WTC11 (cell line): ENCODE data around the gene OSTM1. TPM values are rescaled to one million over a fixed set of nuclear protein-coding genes. Genes with fewer than 3 reads are reported as not detected.

Source experiments
- ATAC-seq: fragments of 200-7000 bp; cut with Tn5 transposase; 2 replicates; pipeline ENCODE4 v1.10.0; 2021; ENCODE audit warnings: mild to moderate bottlenecking, moderate library complexity
- CTCF ChIA-PET: fragments of 300-600 bp; sonication (Branson Sonifier 250); formaldehyde crosslinking; loops from one replicate; lab custom pipeline; 2021; ENCODE audit warnings: antibody characterized with exemption; lab: Charles Lee
- POLR2A ChIA-PET: fragments of 350-600 bp; sonication (Branson Sonifier 250); formaldehyde crosslinking; loops from one replicate; lab custom pipeline; 2021; ENCODE audit warnings: antibody characterized with exemption; lab: Charles Lee
- DNase-seq: peaks from one replicate; pipeline ENCODE4 v3.0.0; 2021; ENCODE audit warnings: low spot score
- H3K27ac Mint-ChIP-seq: 2 replicates; pipeline ENCODE4 v1.8.0; 2021; ENCODE audit warnings: mixed read lengths
- H3K27me3 Mint-ChIP-seq: 2 replicates; pipeline ENCODE4 v1.8.0; 2021; ENCODE audit warnings: low read depth, mild to moderate bottlenecking, moderate library complexity, mixed read lengths
- H3K36me3 Mint-ChIP-seq: 2 replicates; pipeline ENCODE4 v1.8.0; 2021; ENCODE audit warnings: mixed read lengths
- H3K4me1 Mint-ChIP-seq: 2 replicates; pipeline ENCODE4 v1.8.0; 2022; ENCODE audit warnings: mixed read lengths
- H3K4me3 Mint-ChIP-seq: 2 replicates; pipeline ENCODE4 v1.8.0; 2021; ENCODE audit warnings: mild to moderate bottlenecking, moderate library complexity, mixed read lengths
- H3K9me3 Mint-ChIP-seq: 2 replicates; pipeline ENCODE4 v1.8.0; 2021; ENCODE audit warnings: mixed read lengths
- AFF4 ChIP-seq: sonication (generic); formaldehyde crosslinking; IDR thresholded peaks from 2 replicates; pipeline ENCODE4 v1.8.1; 2023; ENCODE audit warnings: mild to moderate bottlenecking, missing genetic modification reagents, borderline replicate concordance
- AR ChIP-seq: fragments of 250-450 bp; sonication (Bioruptor Pico); IDR thresholded peaks from 2 replicates; pipeline ENCODE4 v1.9.0; 2021; ENCODE audit warnings: mild to moderate bottlenecking
- CBFB ChIP-seq: sonication (generic); formaldehyde crosslinking; IDR thresholded peaks from 2 replicates; pipeline ENCODE4 v1.8.1; 2022; ENCODE audit warnings: mild to moderate bottlenecking, low read depth, missing genetic modification reagents
- ELF4 ChIP-seq: sonication (generic); formaldehyde crosslinking; IDR thresholded peaks from 2 replicates; pipeline ENCODE4 v1.8.1; 2022; ENCODE audit warnings: low read depth, mild to moderate bottlenecking, moderate library complexity, missing genetic modification reagents
- FOXJ3 ChIP-seq: sonication (generic); formaldehyde crosslinking; IDR thresholded peaks from 2 replicates; pipeline ENCODE4 v1.9.0; 2021; ENCODE audit warnings: missing genetic modification reagents, mild to moderate bottlenecking, borderline replicate concordance
- FOXK1 ChIP-seq: sonication (generic); formaldehyde crosslinking; IDR thresholded peaks from 2 replicates; pipeline ENCODE4 v1.8.0; 2022; ENCODE audit warnings: mild to moderate bottlenecking, moderate library complexity, missing genetic modification reagents
- JUN ChIP-seq: sonication (generic); formaldehyde crosslinking; IDR thresholded peaks from 2 replicates; pipeline ENCODE4 v1.8.0; 2023; ENCODE audit warnings: mild to moderate bottlenecking, missing genetic modification reagents
- KAT7 ChIP-seq: sonication (generic); formaldehyde crosslinking; IDR thresholded peaks from 2 replicates; pipeline ENCODE4 v1.8.1; 2023; ENCODE audit warnings: missing genetic modification reagents, mild to moderate bottlenecking, borderline replicate concordance
- MAX ChIP-seq: sonication (generic); formaldehyde crosslinking; IDR thresholded peaks from 2 replicates; pipeline ENCODE4 v1.8.0; 2022; ENCODE audit warnings: mild to moderate bottlenecking, missing genetic modification reagents
- MLX ChIP-seq: sonication (generic); formaldehyde crosslinking; IDR thresholded peaks from 2 replicates; pipeline ENCODE4 v1.8.1; 2023; ENCODE audit warnings: mild to moderate bottlenecking, missing genetic modification reagents, moderate library complexity
- MXD4 ChIP-seq: fragments of 250-450 bp; sonication (Bioruptor Pico); IDR thresholded peaks from 2 replicates; pipeline ENCODE4 v1.8.0; 2021; ENCODE audit warnings: mild to moderate bottlenecking, moderate library complexity, borderline replicate concordance
- NR3C1 ChIP-seq: sonication (generic); formaldehyde crosslinking; conservative IDR thresholded peaks from 2 replicates; pipeline ENCODE4 v1.8.1; 2023; ENCODE audit warnings: low read depth, mild to moderate bottlenecking, missing genetic modification reagents
- PRDM15 ChIP-seq: sonication (generic); formaldehyde crosslinking; IDR thresholded peaks from 2 replicates; pipeline ENCODE4 v1.8.0; 2022; ENCODE audit warnings: missing genetic modification reagents
- PREB ChIP-seq: sonication (generic); formaldehyde crosslinking; IDR thresholded peaks from 2 replicates; pipeline ENCODE4 v1.8.1; 2022; ENCODE audit warnings: mild to moderate bottlenecking, missing genetic modification reagents, moderate library complexity, borderline replicate concordance
- PRRX2 ChIP-seq: fragments of 250-450 bp; sonication (Bioruptor Pico); IDR thresholded peaks from 2 replicates; pipeline ENCODE4 v1.8.0; 2021; ENCODE audit warnings: mild to moderate bottlenecking
- RELA ChIP-seq: sonication (generic); formaldehyde crosslinking; IDR thresholded peaks from 2 replicates; pipeline ENCODE4 v1.8.1; 2022; ENCODE audit warnings: missing genetic modification reagents, mild to moderate bottlenecking, borderline replicate concordance
- SMAD3 ChIP-seq: sonication (generic); formaldehyde crosslinking; IDR thresholded peaks from 2 replicates; pipeline ENCODE4 v1.8.0; 2022; ENCODE audit warnings: missing genetic modification reagents, mild to moderate bottlenecking, borderline replicate concordance
- SMAD4 ChIP-seq: sonication (generic); formaldehyde crosslinking; IDR thresholded peaks from 2 replicates; pipeline ENCODE4 v1.8.0; 2022; ENCODE audit warnings: mild to moderate bottlenecking, missing genetic modification reagents
- TCF7 ChIP-seq: sonication (generic); formaldehyde crosslinking; IDR thresholded peaks from 2 replicates; pipeline ENCODE4 v1.8.0; 2022; ENCODE audit warnings: mild to moderate bottlenecking, low read depth, missing genetic modification reagents, moderate library complexity
- ZBTB21 ChIP-seq: sonication (generic); formaldehyde crosslinking; IDR thresholded peaks from 2 replicates; pipeline ENCODE4 v1.8.1; 2023; ENCODE audit warnings: mild to moderate bottlenecking, missing genetic modification reagents, borderline replicate concordance
- ZMAT4 ChIP-seq: fragments of 250-450 bp; sonication (Bioruptor Pico); IDR thresholded peaks from 2 replicates; pipeline ENCODE4 v1.9.0; 2021; ENCODE audit warnings: mild to moderate bottlenecking
- ZNF219 ChIP-seq: sonication (generic); formaldehyde crosslinking; IDR thresholded peaks from 2 replicates; pipeline ENCODE4 v1.8.0; 2023; ENCODE audit warnings: missing genetic modification reagents, mild to moderate bottlenecking, borderline replicate concordance
- ZNF263 ChIP-seq: sonication (generic); formaldehyde crosslinking; IDR thresholded peaks from 2 replicates; pipeline ENCODE4 v1.8.1; 2022; ENCODE audit warnings: low read depth, mild to moderate bottlenecking, moderate library complexity, missing genetic modification reagents
- ZNF396 ChIP-seq: fragments of 250-450 bp; sonication (Bioruptor Pico); IDR thresholded peaks from 2 replicates; pipeline ENCODE4 v1.8.0; 2021; ENCODE audit warnings: mild to moderate bottlenecking, moderate library complexity, borderline replicate concordance
- ZNF416 ChIP-seq: fragments of 250-450 bp; sonication (Bioruptor Pico); IDR thresholded peaks from 2 replicates; pipeline ENCODE4 v1.9.0; 2021; ENCODE audit warnings: mild to moderate bottlenecking, inconsistent platforms
- ZNF423 ChIP-seq: fragments of 250-450 bp; sonication (Bioruptor Pico); IDR thresholded peaks from 2 replicates; pipeline ENCODE4 v2.1.2; 2022; ENCODE audit warnings: mild to moderate bottlenecking, moderate library complexity
- total RNA-seq: library from RNA; stranded (reverse); gene quantifications from 3 replicates; pipeline ENCODE4 v1.2.3, GENCODE V29; 2021

The OSTM1 gene
- total RNA-seq, 1 experiment from 2014 or later: 34.1 TPM

- CTCF ChIA-PET: no interaction called here
- no peak for ATAC-seq
- Mint-ChIP-seq H3K4me1 (peaks cover 5% of the 10 kb centered on the region; the same call in 1 of the 2 replicates), H3K36me3 (peaks cover 22% of the 10 kb centered on the region)
- TF ChIP-seq TCF7: no peak
- no peak for TF ChIP-seq SMAD3 (CRISPR knock-in tag)
- no peak for TF ChIP-seq ZNF416 (CRISPR knock-in tag)
- no peak for TF ChIP-seq ZNF219
- no peak for TF ChIP-seq RELA
- no peak for TF ChIP-seq PREB (CRISPR knock-in tag)
- TF ChIP-seq MXD4: no peak
- TF ChIP-seq JUN (CRISPR knock-in tag): no peak
- TF ChIP-seq ZBTB21 (CRISPR knock-in tag): no peak
- TF ChIP-seq FOXK1 (CRISPR knock-in tag): no peak
- TF ChIP-seq ELF4 (CRISPR knock-in tag): no peak
- TF ChIP-seq ZMAT4 (CRISPR knock-in tag): no peak
- TF ChIP-seq MAX (CRISPR knock-in tag): no peak
- no peak for TF ChIP-seq ZNF263 (CRISPR knock-in tag)
- no peak for TF ChIP-seq PRRX2 (CRISPR knock-in tag)
- TF ChIP-seq NR3C1: no peak
- no peak for TF ChIP-seq CBFB (CRISPR knock-in tag)
- TF ChIP-seq SMAD4 (CRISPR knock-in tag): no peak
- no peak for TF ChIP-seq FOXJ3 (CRISPR knock-in tag)
- TF ChIP-seq, all 79 proteins: peak for 0
- no peak overlapping the region for H3K27ac Mint-ChIP-seq
- POLR2A ChIA-PET: no interaction called here
- H3K9me3 Mint-ChIP-seq: peaks cover 38% of the 10 kb centered on the region
- H3K4me3 Mint-ChIP-seq: no peak overlapping the region
- DNase-seq: no peak
- H3K27me3 Mint-ChIP-seq: peaks cover 6% of the 10 kb centered on the region
Measured at GRCh38 chr6:108008363-108008762, 66.2 kb downstream of the OSTM1 start.

- H3K4me1 Mint-ChIP-seq: peaks cover 20% of the 10 kb centered on the region
- H3K27me3 Mint-ChIP-seq: peaks cover 6% of the 10 kb centered on the region
- peaks cover 35% of the 10 kb centered on the region for H3K9me3 Mint-ChIP-seq
- H3K36me3 Mint-ChIP-seq: peaks cover 22% of the 10 kb centered on the region
- ATAC-seq (no peak), DNase-seq (no peak)
- H3K4me3 Mint-ChIP-seq: no peak overlapping the region
- CTCF ChIA-PET: no interaction called here
- POLR2A ChIA-PET: no interaction called here
- H3K27ac Mint-ChIP-seq: no peak overlapping the region
- TF ChIP-seq AR (no peak), ZNF396 (CRISPR knock-in tag) (no peak), AFF4 (CRISPR knock-in tag) (no peak), MLX (no peak), PRDM15 (CRISPR knock-in tag) (no peak), KAT7 (CRISPR knock-in tag) (no peak), ZNF423 (CRISPR knock-in tag) (no peak)
Measured at GRCh38 chr6:108005961-108006360, 68.6 kb downstream of the OSTM1 start.
